Hematopoietic multipotent progenitor cell treated with erythropoietin and hydrocortisone succinate and interleukin-3 and kit ligand, for 15 days (in vitro differentiated cells): ENCODE results near the gene ZIC1.

Experiments used
- DNase-seq: peaks from one replicate; pipeline ENCODE4 v3.0.0-alpha.2; 2015; ENCODE audit warnings: low spot score

ZIC1 gene

GRCh38 chr3:147395899-147396711, 13.1 kb upstream of the ZIC1 start:
- no peak for DNase-seq

GRCh38 chr3:147396712-147397046, 12.5 kb upstream of the ZIC1 start:
- DNase-seq, result no peak

GRCh38 chr3:147397155-147397874, 11.8 kb upstream of the ZIC1 start:
- no peak for DNase-seq

GRCh38 chr3:147397875-147398812, 11.0 kb upstream of the ZIC1 start:
- no peak for DNase-seq

DNA sequence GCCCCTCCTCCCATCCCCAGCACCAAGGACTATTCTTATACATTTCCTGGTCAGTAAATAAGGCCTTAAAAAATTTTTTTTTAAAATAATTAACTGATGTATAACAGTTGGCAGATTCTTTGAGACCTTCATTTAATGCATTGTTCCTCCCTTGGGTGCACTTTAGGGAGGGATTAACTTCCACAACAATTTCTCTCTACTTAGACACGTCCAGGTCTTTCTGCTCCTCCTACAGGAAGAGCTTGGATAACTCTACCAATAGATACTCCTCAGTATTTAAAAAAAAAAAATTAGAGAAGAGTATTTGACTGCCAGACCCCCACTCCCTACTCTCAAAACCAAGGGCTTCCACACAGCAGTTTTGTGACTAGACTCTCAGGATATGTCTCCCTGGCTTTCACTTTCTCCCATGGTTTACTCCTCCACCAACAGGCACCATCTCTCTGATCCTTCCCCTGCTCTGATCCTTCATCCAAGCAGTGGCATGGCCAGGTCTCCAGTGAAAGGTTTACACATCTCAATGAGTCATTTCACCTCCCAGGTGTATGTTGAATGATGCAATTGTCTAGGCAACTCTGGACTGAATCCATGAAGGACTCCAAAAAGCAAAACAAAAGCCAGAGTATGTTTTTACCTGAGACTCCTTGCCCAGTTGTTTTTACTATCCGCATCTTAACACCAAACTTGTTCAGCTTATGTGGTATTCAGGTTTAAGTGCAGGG, 10.2 kb upstream of the ZIC1 start:
- no peak for DNase-seq

GRCh38 chr3:147400111-147400510, 9.1 kb upstream of the ZIC1 start:
- no peak for DNase-seq

GRCh38 chr3:147400999-147401398, 8.2 kb upstream of the ZIC1 start:
- no peak for DNase-seq

- DNase-seq, result no peak
These were observed 7.7 kb upstream of the ZIC1 start for GRCh38 chr3:147401421-147401820.

GRCh38 chr3:147402159-147402558, 7.0 kb upstream of the ZIC1 start:
- DNase-seq, result no peak

- no peak for DNase-seq
These were observed 5.7 kb upstream of the ZIC1 start for GRCh38 chr3:147403511-147403910.

DNA sequence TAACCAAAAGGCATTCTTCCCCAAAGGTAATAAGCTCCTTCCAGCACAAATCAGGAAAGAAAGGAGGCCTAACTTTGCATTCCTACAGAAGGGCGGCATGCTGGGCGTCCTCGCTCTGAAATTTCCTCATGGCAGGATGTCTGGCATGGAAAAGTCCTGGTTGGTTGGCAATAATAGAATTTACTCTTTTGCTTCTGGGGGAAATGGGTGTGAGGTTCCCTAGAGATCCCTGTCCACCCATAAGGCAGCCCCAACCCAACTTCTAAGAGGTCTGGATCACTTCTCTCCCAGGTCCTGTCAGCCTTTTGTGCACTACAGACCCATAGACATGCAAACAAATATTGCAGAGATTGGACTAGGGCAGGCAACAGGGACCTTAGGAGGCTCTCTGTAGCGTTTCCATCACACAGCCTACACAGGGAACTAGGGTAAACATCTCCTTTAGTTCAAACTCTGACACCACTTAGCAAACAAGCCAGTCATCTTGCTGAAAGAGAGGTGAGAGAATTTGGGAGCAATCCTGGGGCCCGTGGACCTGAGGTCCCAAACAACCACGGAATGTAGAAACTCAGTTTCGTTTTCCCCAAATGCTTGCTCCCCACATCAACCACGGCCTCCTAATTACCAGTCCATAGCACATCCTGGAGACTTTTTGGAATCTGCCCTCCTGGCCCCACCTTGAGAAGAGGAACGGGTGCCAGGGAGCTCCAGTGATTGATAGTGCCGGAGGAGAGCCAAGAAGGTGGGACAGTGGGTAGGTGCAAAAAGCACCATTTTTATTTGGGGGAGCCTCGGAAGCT, 5.0 kb upstream of the ZIC1 start:
- DNase-seq, result no peak

DNA sequence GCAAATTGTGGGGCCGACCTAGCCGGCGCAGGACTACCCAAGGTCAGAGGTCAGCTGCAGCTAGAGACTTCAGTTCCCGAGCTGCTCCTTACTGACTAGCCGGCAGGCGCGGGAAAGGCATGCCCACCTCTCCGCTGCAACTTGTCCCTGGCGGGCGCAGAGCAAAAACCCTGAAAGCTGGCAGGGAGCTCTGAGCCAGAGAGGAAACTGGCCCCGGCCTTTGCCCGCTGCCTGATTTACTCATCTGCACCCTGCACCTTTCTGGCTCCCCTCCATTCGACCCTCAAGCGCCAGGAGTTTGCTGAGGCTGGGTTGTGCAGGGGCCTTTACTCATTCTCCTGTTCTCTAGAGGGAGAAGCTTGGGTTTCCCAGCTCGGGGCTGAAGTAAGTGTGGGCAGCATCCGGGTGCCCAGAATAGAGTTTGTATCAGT, 4.3 kb upstream of the ZIC1 start:
- DNase-seq, result no peak

- DNase-seq, result no peak
These were observed 3.7 kb upstream of the ZIC1 start for GRCh38 chr3:147405231-147406027.

GRCh38 chr3:147406028-147406931, 2.9 kb upstream of the ZIC1 start, which contains the start of gene ZIC4:
ZIC4 (minus strand) TSS chr3:147406543; CDS start chr3:147402797, 3,746 bp downstream.
- no peak for DNase-seq

- no peak for DNase-seq
These were observed 2.1 kb upstream of the ZIC1 start for GRCh38 chr3:147407114-147407497.

DNA sequence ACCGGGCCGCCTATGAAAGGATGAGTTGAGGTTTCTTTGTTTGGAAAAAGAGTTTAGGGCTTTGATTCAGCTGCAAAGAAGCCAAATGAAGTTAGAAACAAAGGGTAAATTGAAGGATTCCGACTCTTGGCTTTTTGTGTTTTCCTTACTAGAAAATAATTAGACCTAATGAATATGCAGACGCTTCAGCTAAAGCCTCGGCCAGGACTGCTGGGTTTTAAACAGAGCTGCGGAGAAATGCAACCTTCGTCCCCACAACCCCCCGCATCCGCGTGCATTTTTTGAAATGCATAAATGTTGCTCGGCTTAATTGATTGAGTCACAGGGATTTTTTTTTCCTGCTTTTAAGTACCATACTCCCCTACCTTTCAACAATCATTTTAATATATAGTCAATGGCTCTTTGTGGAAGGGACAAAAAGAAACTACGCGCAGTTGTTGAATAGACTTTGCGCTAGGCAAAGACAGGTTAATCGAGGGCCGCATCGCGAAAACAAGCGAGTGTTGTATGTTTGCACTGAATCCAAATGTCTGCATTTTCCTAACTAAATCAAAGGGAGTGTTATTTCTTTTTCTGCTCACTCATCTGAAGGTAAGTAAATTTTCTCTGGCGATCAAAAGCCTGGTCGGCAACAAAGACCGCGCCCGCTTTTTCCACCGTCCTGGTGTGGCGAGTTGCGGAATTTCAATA, 1.5 kb upstream of the ZIC1 start:
- DNase-seq, result no peak

- DNase-seq, result no peak
These were observed 721 bp upstream of the ZIC1 start for GRCh38 chr3:147408188-147409100.
